Measurements from ENCODE around the gene SHISAL2A. TPM values are rescaled to one million over a fixed set of nuclear protein-coding genes. Genes with fewer than 3 reads are reported as not detected.
A peak's percentile ranks its signal among the peaks of the same experiment; 100 is the strongest.

The SHISAL2A gene
- total RNA-seq, 1 donor: not detected

DNA sequence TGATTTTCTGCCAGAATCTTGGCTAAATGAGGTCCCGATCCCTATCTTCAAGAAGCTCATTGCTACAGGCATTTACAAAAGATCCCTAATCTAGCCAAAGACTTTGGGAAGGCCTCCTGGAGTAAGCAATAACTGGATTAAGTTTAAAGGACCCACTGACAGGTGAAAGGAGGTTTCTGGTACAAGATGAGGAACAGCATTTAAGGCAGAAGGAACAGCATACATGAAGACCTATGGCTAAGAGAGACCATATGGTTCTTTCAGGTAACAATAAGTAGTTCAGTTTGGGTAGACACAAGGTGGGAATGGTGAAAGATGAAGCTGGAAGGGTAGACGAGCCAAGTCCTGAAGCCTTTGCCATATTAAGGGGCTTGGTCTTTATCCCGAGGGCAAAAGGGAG is 27.8 kb downstream of the SHISAL2A start:
- no peak overlapping the region for H2AFZ ChIP-seq (ENCODE audit: low read length)
- no peaks in the 10 kb centered on the region for H3K9me3 ChIP-seq (ENCODE audit: low read depth, low read length)
- H4K20me1 ChIP-seq (ENCODE audit: insufficient read depth, low read length): no peaks in the 10 kb centered on the region
- no peak for DNase-seq (ENCODE audit: insufficient read length, low spot score, missing footprints)
- peaks cover 5% of the 10 kb centered on the region for H3K4me1 ChIP-seq (ENCODE audit: insufficient read depth, low read length)
- no peak overlapping the region for H3K27ac ChIP-seq (ENCODE audit: low read depth, low read length)
- no peak overlapping the region for H3K4me2 ChIP-seq (ENCODE audit: insufficient read depth, low read length)
- H3K27me3 ChIP-seq (ENCODE audit: insufficient read depth, low read length): peaks cover 6% of the 10 kb centered on the region
- H3K36me3 ChIP-seq (ENCODE audit: insufficient read depth, low read length): no peaks in the 10 kb centered on the region
- TF ChIP-seq, protein P1, sequence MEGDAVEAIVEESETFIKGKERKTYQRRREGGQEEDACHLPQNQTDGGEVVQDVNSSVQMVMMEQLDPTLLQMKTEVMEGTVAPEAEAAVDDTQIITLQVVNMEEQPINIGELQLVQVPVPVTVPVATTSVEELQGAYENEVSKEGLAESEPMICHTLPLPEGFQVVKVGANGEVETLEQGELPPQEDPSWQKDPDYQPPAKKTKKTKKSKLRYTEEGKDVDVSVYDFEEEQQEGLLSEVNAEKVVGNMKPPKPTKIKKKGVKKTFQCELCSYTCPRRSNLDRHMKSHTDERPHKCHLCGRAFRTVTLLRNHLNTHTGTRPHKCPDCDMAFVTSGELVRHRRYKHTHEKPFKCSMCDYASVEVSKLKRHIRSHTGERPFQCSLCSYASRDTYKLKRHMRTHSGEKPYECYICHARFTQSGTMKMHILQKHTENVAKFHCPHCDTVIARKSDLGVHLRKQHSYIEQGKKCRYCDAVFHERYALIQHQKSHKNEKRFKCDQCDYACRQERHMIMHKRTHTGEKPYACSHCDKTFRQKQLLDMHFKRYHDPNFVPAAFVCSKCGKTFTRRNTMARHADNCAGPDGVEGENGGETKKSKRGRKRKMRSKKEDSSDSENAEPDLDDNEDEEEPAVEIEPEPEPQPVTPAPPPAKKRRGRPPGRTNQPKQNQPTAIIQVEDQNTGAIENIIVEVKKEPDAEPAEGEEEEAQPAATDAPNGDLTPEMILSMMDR (IDR thresholded peaks at IDR 0.05; ENCODE audit: extremely low read depth, low read depth, low read length): no peak
- no peak overlapping the region for H3K4me3 ChIP-seq (ENCODE audit: insufficient read depth, low read length)
- no peaks in the 10 kb centered on the region for H3K79me2 ChIP-seq (ENCODE audit: insufficient read depth, low read length)

DNA sequence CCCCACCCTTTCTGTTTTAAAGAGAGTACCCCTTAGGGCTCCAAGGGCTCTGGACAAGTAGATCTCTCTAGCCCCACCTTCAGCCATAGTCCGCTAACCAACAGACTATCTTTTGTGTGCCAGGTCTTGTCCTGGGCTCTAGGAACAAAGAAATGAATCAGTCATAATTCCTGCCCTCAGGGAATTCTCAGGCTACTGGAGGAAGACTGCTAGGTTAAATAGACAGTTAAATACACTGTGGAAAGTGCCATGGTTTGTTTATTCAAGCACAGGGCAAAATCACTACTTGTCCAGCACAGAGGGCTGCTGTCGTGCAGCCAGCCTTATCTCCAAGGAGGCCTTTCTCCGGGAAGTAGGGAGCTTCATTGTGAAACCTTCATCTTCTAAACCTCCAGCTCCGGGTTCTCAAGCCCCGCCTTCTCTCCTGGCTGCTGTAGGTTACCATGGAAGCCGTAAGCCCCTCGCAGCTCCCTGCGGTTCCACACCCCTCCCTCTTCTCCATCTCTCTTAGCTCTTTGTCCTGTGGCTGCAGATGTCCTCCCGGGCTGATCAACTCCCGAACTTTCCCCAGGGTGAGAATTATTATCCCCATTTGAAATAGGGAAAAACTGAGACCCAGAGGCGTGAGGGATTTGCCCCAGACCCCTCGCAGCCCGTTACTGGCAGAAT is 29.8 kb downstream of the SHISAL2A start:
- H3K79me2 ChIP-seq (ENCODE audit: insufficient read depth, low read length): no peaks in the 10 kb centered on the region
- peak; percentile 82 for DNase-seq (ENCODE audit: insufficient read length, low spot score, missing footprints)
- H3K9me3 ChIP-seq (ENCODE audit: low read depth, low read length): no peaks in the 10 kb centered on the region
- peak overlapping the region; percentile 26 for H2AFZ ChIP-seq (ENCODE audit: low read length)
- TF ChIP-seq, protein P1 (IDR thresholded peaks at IDR 0.05; ENCODE audit: extremely low read depth, low read depth, low read length): no peak
- peaks cover 5% of the 10 kb centered on the region for H3K4me1 ChIP-seq (ENCODE audit: insufficient read depth, low read length)
- H4K20me1 ChIP-seq (ENCODE audit: insufficient read depth, low read length): no peaks in the 10 kb centered on the region
- H3K4me3 ChIP-seq (ENCODE audit: insufficient read depth, low read length): peak overlapping the region; percentile 9
- H3K27me3 ChIP-seq (ENCODE audit: insufficient read depth, low read length): peaks cover 6% of the 10 kb centered on the region
- H3K36me3 ChIP-seq (ENCODE audit: insufficient read depth, low read length): no peaks in the 10 kb centered on the region
- H3K27ac ChIP-seq (ENCODE audit: low read depth, low read length): no peak overlapping the region
- H3K4me2 ChIP-seq (ENCODE audit: insufficient read depth, low read length): peak overlapping the region; percentile 56

DNA sequence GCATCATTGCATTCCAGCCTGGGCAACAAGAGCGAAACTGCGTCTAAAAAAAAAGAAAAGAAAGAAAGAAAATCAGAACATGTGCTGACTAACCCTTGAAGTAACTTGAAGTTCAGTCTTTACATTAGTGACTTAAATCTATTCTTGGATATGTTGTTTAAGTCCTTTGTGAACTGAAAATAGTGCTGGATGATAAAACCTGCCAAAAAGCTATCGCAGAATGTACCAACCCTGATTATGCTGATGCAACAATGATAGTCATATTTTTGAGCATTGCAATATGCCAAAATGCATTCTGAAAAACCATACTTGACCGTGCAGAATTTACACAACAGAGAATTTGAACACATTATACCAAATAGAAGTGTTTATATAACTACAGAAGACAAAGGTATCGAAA is 30.7 kb downstream of the SHISAL2A start:
- Histone ChIP-seq H3K36me3 (ENCODE audit: insufficient read depth, low read length) (no peaks in the 10 kb centered on the region), H3K4me2 (ENCODE audit: insufficient read depth, low read length) (no peak overlapping the region), H3K79me2 (ENCODE audit: insufficient read depth, low read length) (no peaks in the 10 kb centered on the region), H3K9me3 (ENCODE audit: low read depth, low read length) (no peaks in the 10 kb centered on the region), H3K4me1 (ENCODE audit: insufficient read depth, low read length) (peaks cover 13% of the 10 kb centered on the region), H2AFZ (ENCODE audit: low read length) (no peak overlapping the region), H3K27ac (ENCODE audit: low read depth, low read length) (no peak overlapping the region), H3K27me3 (ENCODE audit: insufficient read depth, low read length) (peaks cover 6% of the 10 kb centered on the region), H3K4me3 (ENCODE audit: insufficient read depth, low read length) (no peak overlapping the region), H4K20me1 (ENCODE audit: insufficient read depth, low read length) (no peaks in the 10 kb centered on the region)
- TF ChIP-seq, protein P1 (IDR thresholded peaks at IDR 0.05; ENCODE audit: extremely low read depth, low read depth, low read length): no peak
- no peak for DNase-seq (ENCODE audit: insufficient read length, low spot score, missing footprints)

GRCh38 chr1:52665006-52665941 is 32.3 kb downstream of the SHISAL2A start:
- Histone ChIP-seq H3K9me3 (ENCODE audit: low read depth, low read length) (no peaks in the 10 kb centered on the region), H3K4me1 (ENCODE audit: insufficient read depth, low read length) (peaks cover 29% of the 10 kb centered on the region), H3K4me2 (ENCODE audit: insufficient read depth, low read length) (no peak overlapping the region), H3K4me3 (ENCODE audit: insufficient read depth, low read length) (no peak overlapping the region), H3K36me3 (ENCODE audit: insufficient read depth, low read length) (no peaks in the 10 kb centered on the region), H3K27ac (ENCODE audit: low read depth, low read length) (no peak overlapping the region), H3K79me2 (ENCODE audit: insufficient read depth, low read length) (no peaks in the 10 kb centered on the region), H3K27me3 (ENCODE audit: insufficient read depth, low read length) (no peaks in the 10 kb centered on the region), H2AFZ (ENCODE audit: low read length) (no peak overlapping the region), H4K20me1 (ENCODE audit: insufficient read depth, low read length) (no peaks in the 10 kb centered on the region)
- no peak for DNase-seq (ENCODE audit: insufficient read length, low spot score, missing footprints)
- TF ChIP-seq, protein P1 (IDR thresholded peaks at IDR 0.05; ENCODE audit: extremely low read depth, low read depth, low read length): no peak
